ENCODE measurements around the gene HTR6. TPM values are rescaled to one million over a fixed set of nuclear protein-coding genes. Genes with fewer than 3 reads are reported as not detected.

HTR6 gene
- total RNA-seq, result not detected

DNA sequence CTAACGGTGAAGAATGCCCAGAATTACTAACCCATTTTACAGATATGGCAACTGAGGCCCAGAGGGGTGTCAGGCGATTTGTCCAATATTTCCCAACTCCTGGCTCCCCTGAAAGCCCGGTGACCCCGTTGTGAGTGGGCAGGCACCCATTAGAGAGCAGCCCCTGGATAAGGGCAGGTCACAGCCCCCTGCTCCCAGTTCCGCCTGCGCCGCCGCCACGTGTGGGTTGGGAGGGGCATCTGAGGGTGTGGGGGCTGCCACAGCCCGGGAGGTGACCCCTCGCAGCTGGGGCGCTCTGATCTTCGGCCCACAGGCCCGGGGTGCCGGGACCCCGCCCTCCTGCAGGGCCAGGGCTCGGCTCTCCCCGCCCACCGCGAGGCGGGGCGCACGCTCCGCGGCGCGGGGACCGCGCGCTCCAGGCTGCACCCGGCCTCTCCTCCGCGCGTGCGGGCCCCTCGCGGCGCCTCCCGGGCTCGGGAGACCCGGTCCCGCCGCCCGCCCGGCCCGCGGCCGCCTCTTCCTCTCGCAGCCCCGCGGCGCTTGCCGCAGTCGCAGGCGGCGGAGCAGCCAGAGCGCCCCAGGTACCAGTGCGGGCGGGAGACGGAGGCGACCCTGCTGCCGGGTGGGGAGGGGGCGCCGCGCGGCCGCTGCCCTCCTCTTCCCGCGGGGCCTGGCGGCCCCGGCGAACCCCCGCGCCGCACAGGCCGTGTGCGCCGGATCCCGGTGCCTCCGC lies at the start of gene HTR6:
Gene HTR6 (plus strand): TSS at position 423 of the 733 bp plus-strand sequence. CDS start 879 bp downstream, outside the sequence.
- H3K4me3 ChIP-seq, result peak within 1 kb of the TSS; percentile 42 to 55 (median 43)

GRCh38 chr1:19615438-19615837 lies 49.2 kb upstream of the HTR6 start:
- TF ChIP-seq POLR2AphosphoS5 (IDR thresholded peaks at IDR 0.05) (no peak), EP300 (IDR thresholded peaks at IDR 0.05) (no peak), POLR2A (IDR thresholded peaks at IDR 0.05; ENCODE audit: low read depth) (no peak), CTCF (IDR thresholded peaks at IDR 0.05) (no peak)
- DNase-seq (ENCODE audit: extremely low spot score), result no peak
- H3K27ac ChIP-seq (replicated peaks in 1 of 4), result peak overlapping the region; percentile 57 to 66 (median 62)
- no peaks in the 10 kb centered on the region for H3K27me3 ChIP-seq
- no peak overlapping the region for H3K4me3 ChIP-seq
- H3K9me3 ChIP-seq, result no peaks in the 10 kb centered on the region
- H3K4me1 ChIP-seq, result peaks cover 32 to 95% (median 94%) of the 10 kb centered on the region in 4 donors
- peaks cover 0 to 25% (median 3%) of the 10 kb centered on the region in 4 donors for H3K36me3 ChIP-seq
- WGBS, result 86% methylated on average over 6 of the region's 6 CpGs
- intact Hi-C loops (cut with DNase I), result no loop called here

More for the DNA sequence above, at the start of gene HTR6:
- 24% methylated on average over 4 of the region's 80 CpGs for WGBS
- no peaks in the 10 kb centered on the region for H3K9me3 ChIP-seq
- no peak within 1 kb of the TSS for H3K27ac ChIP-seq (replicated peaks in 1 of 4)
- DNase-seq (ENCODE audit: extremely low spot score), result no peak
- intact Hi-C loops (cut with DNase I), result loop anchor here (5.0 kb wide), 1 partner anchor 412 kb away; the partner anchor contains the start of genes EMC1 and MRTO4
- H3K4me1 ChIP-seq, result peaks cover 7 to 36% (median 20%) of the 10 kb centered on the region in 4 donors
- TF ChIP-seq POLR2AphosphoS5 (IDR thresholded peaks at IDR 0.05) (no peak), EP300 (IDR thresholded peaks at IDR 0.05) (no peak), POLR2A (IDR thresholded peaks at IDR 0.05; ENCODE audit: low read depth) (no peak), CTCF (IDR thresholded peaks at IDR 0.05) (no peak)
- peaks cover 18 to 73% (median 33%) of the 10 kb centered on the region in 4 donors for H3K27me3 ChIP-seq
- H3K36me3 ChIP-seq, result no peaks in the 10 kb centered on the region

GRCh38 chr1:19616489-19616888 lies 48.2 kb upstream of the HTR6 start:
- TF ChIP-seq EP300 (IDR thresholded peaks at IDR 0.05) (no peak), POLR2A (IDR thresholded peaks at IDR 0.05; ENCODE audit: low read depth) (no peak), POLR2AphosphoS5 (IDR thresholded peaks at IDR 0.05) (no peak), CTCF (IDR thresholded peaks at IDR 0.05) (no peak)
- peaks cover 0 to 25% (median 3%) of the 10 kb centered on the region in 4 donors for H3K36me3 ChIP-seq
- H3K27ac ChIP-seq (replicated peaks in 1 of 4), result peak overlapping the region; percentile 29 to 66 (median 42)
- H3K9me3 ChIP-seq, result no peaks in the 10 kb centered on the region
- 34% methylated on average over 2 of the region's 2 CpGs for WGBS
- H3K4me3 ChIP-seq, result no peak overlapping the region
- peaks cover 42 to 97% (median 96%) of the 10 kb centered on the region in 4 donors for H3K4me1 ChIP-seq
- intact Hi-C loops (cut with DNase I), result no loop called here
- no peaks in the 10 kb centered on the region for H3K27me3 ChIP-seq
- no peak for DNase-seq (ENCODE audit: extremely low spot score)

DNA sequence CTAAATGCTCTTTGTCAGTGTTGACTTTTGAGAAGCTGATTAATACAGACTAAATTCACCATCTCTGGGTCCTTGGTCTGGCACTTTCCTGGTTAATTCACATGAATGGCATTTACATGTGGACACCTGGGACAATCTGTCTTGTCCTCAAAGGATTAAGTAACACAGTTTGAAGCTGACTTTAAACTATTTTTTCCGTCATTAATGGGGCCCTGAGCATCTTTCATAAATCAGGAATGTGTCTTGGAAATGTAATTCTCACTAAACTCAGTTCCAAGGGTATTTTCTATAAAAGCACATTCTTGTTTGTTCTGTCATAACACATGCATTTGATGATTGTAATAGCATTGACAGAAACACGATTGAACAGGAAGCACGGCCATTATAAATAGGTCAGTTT lies 47.3 kb upstream of the HTR6 start:
- peaks cover 0 to 25% (median 3%) of the 10 kb centered on the region in 4 donors for H3K36me3 ChIP-seq
- H3K27ac ChIP-seq (replicated peaks in 1 of 4), result peak overlapping the region; percentile 48 to 66 (median 60)
- peaks cover 47 to 100% (median 97%) of the 10 kb centered on the region in 4 donors for H3K4me1 ChIP-seq
- no peaks in the 10 kb centered on the region for H3K27me3 ChIP-seq
- H3K9me3 ChIP-seq, result no peaks in the 10 kb centered on the region
- WGBS, result 65% methylated on average over 3 of the region's 3 CpGs
- TF ChIP-seq EP300 (IDR thresholded peaks at IDR 0.05), result no peak
- no peak for TF ChIP-seq POLR2AphosphoS5 (IDR thresholded peaks at IDR 0.05)
- TF ChIP-seq POLR2A (IDR thresholded peaks at IDR 0.05; ENCODE audit: low read depth), result no peak
- TF ChIP-seq CTCF (IDR thresholded peaks at IDR 0.05), result no peak
- H3K4me3 ChIP-seq, result no peak overlapping the region
- intact Hi-C loops (cut with DNase I), result no loop called here
- DNase-seq (ENCODE audit: extremely low spot score), result no peak

Measured in esophagus muscularis mucosa (tissue), 4 donors.